RWPE1 (cell line): Measurements from ENCODE around the gene JAKMIP2.

ENCODE experiments used
- CTCF ChIA-PET: fragments of 350-600 bp; sonication (Branson Sonifier 250); formaldehyde crosslinking; extraction: SDS; loops from one replicate; lab custom pipeline; 2021; lab: Yijun Ruan, JAX
- POLR2A ChIA-PET: fragments of 400-600 bp; formaldehyde crosslinking; extraction: SDS; loops from one replicate; lab custom pipeline; 2020; ENCODE audit warnings: antibody characterized with exemption; ENCODE audit not compliant: low non-redundant PET; lab: Yijun Ruan, JAX
- DNase-seq: peaks from one replicate; pipeline ENCODE4 v3.0.0; 2012; ENCODE audit warnings: low spot score
- H3K27ac ChIP-seq: fragments of 450-650 bp; 2 replicates; pipeline ENCODE4 v1.5.1; 2017
- TF ChIP-seq, protein P1 (sequence below): fragments of 450-650 bp; conservative IDR thresholded peaks from 2 replicates; pipeline ENCODE4 v1.5.1; 2017; ENCODE audit warnings: low read depth, mild to moderate bottlenecking

JAKMIP2 gene

GRCh38 chr5:147613359-147613758, 169.2 kb downstream of the JAKMIP2 start:
- ChIA-PET CTCF (no interaction called here), POLR2A (no interaction called here)
- DNase-seq: no peak

DNA sequence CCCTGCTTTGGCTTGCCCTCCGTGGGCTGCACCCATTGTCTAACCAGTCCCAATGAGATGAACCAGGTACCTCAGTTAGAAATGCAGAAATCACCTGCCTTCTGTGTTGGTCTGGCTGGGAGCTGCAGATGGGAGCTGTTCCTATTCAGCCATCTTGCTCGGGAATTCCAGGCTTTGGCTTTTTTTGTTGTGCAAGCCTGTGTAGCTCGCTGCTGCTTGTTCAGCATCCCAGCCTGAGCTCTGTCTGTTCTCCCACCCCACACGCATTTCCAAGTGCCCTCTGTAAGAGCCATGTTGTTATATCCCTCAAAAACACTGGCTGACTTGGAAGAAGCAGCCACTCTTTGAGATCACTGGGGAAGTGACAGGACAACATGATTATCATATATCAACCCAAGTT, 171.0 kb downstream of the JAKMIP2 start:
- no peak overlapping the region for H3K27ac ChIP-seq
- CTCF ChIA-PET: no interaction called here

More at GRCh38 chr5:147613359-147613758, 169.2 kb downstream of the JAKMIP2 start:
- no peak overlapping the region for H3K27ac ChIP-seq
- TF ChIP-seq, protein P1, sequence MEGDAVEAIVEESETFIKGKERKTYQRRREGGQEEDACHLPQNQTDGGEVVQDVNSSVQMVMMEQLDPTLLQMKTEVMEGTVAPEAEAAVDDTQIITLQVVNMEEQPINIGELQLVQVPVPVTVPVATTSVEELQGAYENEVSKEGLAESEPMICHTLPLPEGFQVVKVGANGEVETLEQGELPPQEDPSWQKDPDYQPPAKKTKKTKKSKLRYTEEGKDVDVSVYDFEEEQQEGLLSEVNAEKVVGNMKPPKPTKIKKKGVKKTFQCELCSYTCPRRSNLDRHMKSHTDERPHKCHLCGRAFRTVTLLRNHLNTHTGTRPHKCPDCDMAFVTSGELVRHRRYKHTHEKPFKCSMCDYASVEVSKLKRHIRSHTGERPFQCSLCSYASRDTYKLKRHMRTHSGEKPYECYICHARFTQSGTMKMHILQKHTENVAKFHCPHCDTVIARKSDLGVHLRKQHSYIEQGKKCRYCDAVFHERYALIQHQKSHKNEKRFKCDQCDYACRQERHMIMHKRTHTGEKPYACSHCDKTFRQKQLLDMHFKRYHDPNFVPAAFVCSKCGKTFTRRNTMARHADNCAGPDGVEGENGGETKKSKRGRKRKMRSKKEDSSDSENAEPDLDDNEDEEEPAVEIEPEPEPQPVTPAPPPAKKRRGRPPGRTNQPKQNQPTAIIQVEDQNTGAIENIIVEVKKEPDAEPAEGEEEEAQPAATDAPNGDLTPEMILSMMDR: no peak

DNA sequence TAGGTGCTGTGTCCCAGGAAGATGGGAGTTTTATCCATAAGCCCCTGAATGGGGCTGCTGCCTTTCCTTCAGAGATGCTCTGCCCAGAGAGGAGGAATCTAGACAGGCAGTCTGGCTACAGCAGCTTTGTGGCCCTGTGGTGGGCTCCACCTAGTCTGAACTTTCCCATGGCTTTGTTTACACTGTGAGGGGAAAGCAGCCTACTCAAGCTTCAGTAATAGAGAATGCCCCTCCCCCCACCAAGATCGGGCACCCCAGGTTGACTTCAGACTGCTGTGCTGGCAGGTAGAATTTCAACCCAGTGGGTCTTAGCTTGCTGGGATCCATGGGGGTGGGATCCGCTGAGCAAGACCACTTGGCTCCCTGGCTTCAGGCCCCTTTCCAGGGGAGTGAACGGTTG, 171.7 kb downstream of the JAKMIP2 start:
- CTCF ChIA-PET: no interaction called here
- POLR2A ChIA-PET: no interaction called here
- TF ChIP-seq, protein P1: no peak
- no peak for DNase-seq
- H3K27ac ChIP-seq: no peak overlapping the region

More for the DNA sequence above, 171.0 kb downstream of the JAKMIP2 start:
- POLR2A ChIA-PET: no interaction called here
- TF ChIP-seq, protein P1: no peak
- DNase-seq: no peak

DNA sequence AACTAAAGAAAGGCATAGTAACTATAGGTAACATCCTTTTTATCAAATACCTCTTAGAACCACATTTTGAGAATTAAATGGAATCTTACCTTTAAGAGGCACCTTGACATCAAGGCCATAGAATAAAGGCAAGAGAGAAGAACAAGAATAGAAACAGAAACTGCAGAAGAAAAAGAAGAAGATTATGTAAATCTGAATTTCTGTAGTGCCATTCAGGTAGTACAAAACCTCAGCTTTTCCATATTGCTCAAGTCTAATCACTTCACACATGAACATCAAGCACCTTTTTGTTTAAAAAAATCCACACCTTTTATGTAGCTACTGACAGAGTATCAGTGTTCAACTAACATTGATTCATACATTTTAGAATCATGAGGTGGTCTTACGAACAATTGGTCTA, 180.9 kb downstream of the JAKMIP2 start:
- no peak overlapping the region for H3K27ac ChIP-seq
- no peak for DNase-seq
- ChIA-PET POLR2A (no interaction called here), CTCF (interaction anchor here (0.7 kb wide), 1 partner anchor 181 kb away, joined by 3 read pairs; the partner anchor contains the start of gene JAKMIP2)
- TF ChIP-seq, protein P1: no peak

DNA sequence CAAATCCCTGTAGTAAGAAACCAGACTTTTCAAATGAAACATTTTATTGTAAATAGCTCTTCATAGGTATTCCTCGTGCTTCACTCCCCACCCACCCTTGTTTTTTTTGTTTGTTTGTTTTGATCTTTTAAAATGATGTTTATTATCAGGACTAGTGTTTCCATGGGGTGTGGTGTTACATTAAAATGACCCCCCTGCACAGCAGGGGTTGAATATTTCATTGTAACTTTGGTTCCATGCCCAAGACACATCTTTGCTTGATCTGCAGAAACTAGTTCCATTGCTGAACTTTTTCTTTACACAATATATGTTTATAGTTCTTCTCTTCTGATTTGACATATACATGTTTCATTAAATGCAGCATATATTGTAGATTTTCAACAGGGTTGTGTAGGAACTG, 191.4 kb downstream of the JAKMIP2 start:
- POLR2A ChIA-PET: no interaction called here
- no peak overlapping the region for H3K27ac ChIP-seq
- TF ChIP-seq, protein P1: no peak
- no peak for DNase-seq
- CTCF ChIA-PET: no interaction called here

DNA sequence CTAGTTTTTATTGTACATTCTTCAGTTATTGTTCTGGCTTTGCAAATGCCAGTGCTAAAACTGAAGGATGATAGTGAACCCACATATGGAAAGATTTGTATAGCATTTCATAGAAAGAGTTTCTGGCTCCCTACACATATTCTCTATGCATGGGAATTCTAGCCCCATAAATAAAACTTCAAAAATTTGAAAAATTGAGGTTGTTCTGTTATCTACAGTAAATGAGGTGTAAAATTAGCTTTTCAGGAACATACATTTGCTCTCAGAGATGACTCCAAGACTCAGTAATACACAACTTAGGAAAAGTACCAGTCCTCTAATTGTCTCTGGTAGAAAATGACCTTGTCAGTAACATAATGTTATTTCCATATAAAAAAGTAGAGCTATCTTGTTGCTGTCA, 192.4 kb downstream of the JAKMIP2 start:
- TF ChIP-seq, protein P1: no peak
- ChIA-PET CTCF (interaction anchor here (0.6 to 1.5 kb wide), 2 partner anchors 12 to 21 kb away, joined by 5 to 7 read pairs; no protein-coding TSS in a partner anchor), POLR2A (no interaction called here)
- H3K27ac ChIP-seq: no peak overlapping the region
- no peak for DNase-seq
